ENCODE results near the gene HVCN1.

Gene HVCN1

GRCh38 chr12:110677206-110677911 is 11.6 kb downstream of the HVCN1 start:
- TF ChIP-seq CREB1 (IDR thresholded peaks at IDR 0.05; ENCODE audit: low read depth) (no peak), RAD21 (IDR thresholded peaks at IDR 0.05; ENCODE audit: low read depth) (no peak), REST (IDR thresholded peaks at IDR 0.05; ENCODE audit: low read depth) (no peak), CEBPB (IDR thresholded peaks at IDR 0.05) (no peak), YY1 (IDR thresholded peaks at IDR 0.05; ENCODE audit: low read depth) (no peak), ZBTB7A (IDR thresholded peaks at IDR 0.05; ENCODE audit: low read depth) (no peak), EP300 (IDR thresholded peaks at IDR 0.05; ENCODE audit: borderline replicate concordance) (no peak), TAF1 (IDR thresholded peaks at IDR 0.05; ENCODE audit: low read depth) (no peak), TEAD4 (IDR thresholded peaks at IDR 0.05) (no peak)
- TF ChIP-seq, protein P1, sequence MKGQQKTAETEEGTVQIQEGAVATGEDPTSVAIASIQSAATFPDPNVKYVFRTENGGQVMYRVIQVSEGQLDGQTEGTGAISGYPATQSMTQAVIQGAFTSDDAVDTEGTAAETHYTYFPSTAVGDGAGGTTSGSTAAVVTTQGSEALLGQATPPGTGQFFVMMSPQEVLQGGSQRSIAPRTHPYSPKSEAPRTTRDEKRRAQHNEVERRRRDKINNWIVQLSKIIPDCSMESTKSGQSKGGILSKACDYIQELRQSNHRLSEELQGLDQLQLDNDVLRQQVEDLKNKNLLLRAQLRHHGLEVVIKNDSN (IDR thresholded peaks at IDR 0.05): no peak
- TF ChIP-seq, protein P2, sequence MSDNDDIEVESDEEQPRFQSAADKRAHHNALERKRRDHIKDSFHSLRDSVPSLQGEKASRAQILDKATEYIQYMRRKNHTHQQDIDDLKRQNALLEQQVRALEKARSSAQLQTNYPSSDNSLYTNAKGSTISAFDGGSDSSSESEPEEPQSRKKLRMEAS (IDR thresholded peaks at IDR 0.05): no peak

- TF ChIP-seq CREB1 (IDR thresholded peaks at IDR 0.05; ENCODE audit: low read depth) (no peak), RAD21 (IDR thresholded peaks at IDR 0.05; ENCODE audit: low read depth) (no peak), ZBTB7A (IDR thresholded peaks at IDR 0.05; ENCODE audit: low read depth) (no peak), CEBPB (IDR thresholded peaks at IDR 0.05) (no peak), TAF1 (IDR thresholded peaks at IDR 0.05; ENCODE audit: low read depth) (no peak), REST (IDR thresholded peaks at IDR 0.05; ENCODE audit: low read depth) (no peak), EP300 (IDR thresholded peaks at IDR 0.05; ENCODE audit: borderline replicate concordance) (no peak), YY1 (IDR thresholded peaks at IDR 0.05; ENCODE audit: low read depth) (no peak), EGR1 (IDR thresholded peaks at IDR 0.05) (no peak), TCF12 (IDR thresholded peaks at IDR 0.05; ENCODE audit: low read depth) (no peak), TEAD4 (IDR thresholded peaks at IDR 0.05) (no peak), FOXM1 (IDR thresholded peaks at IDR 0.05; ENCODE audit: borderline replicate concordance, low read depth) (no peak), NFIC (IDR thresholded peaks at IDR 0.05) (no peak)
- TF ChIP-seq, protein P1 (IDR thresholded peaks at IDR 0.05): no peak
- TF ChIP-seq, protein P2 (IDR thresholded peaks at IDR 0.05): no peak
Measured at GRCh38 chr12:110676171-110676570, 12.7 kb downstream of the HVCN1 start.

GRCh38 chr12:110670161-110670701 is 18.7 kb downstream of the HVCN1 start:
- no peak for TF ChIP-seq CREB1 (IDR thresholded peaks at IDR 0.05; ENCODE audit: low read depth)
- TF ChIP-seq EGR1 (IDR thresholded peaks at IDR 0.05): no peak
- TF ChIP-seq, protein P2 (IDR thresholded peaks at IDR 0.05): no peak
- no peak for TF ChIP-seq TAF1 (IDR thresholded peaks at IDR 0.05; ENCODE audit: low read depth)
- TF ChIP-seq, protein P1 (IDR thresholded peaks at IDR 0.05): no peak
- no peak for TF ChIP-seq TEAD4 (IDR thresholded peaks at IDR 0.05)

DNA sequence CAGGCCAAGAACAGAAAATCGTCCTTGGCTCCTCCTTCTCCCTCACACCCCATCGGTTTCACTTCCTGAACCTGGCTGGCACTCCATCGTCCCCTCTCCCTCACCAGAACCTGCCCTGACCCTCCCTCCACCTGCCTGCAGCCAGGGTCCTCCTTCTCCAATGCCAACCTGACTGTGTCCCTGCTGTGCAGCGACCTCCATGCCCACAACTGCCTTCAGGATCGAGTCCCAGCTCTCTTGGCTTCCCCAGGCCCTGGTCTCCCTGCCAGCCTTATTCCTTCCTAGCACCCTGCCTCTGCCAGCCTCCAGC is 19.8 kb downstream of the HVCN1 start:
- TF ChIP-seq TEAD4 (IDR thresholded peaks at IDR 0.05) (no peak), TCF12 (IDR thresholded peaks at IDR 0.05; ENCODE audit: low read depth) (no peak), YY1 (IDR thresholded peaks at IDR 0.05; ENCODE audit: low read depth) (no peak), CREB1 (IDR thresholded peaks at IDR 0.05; ENCODE audit: low read depth) (no peak), ZBTB7A (IDR thresholded peaks at IDR 0.05; ENCODE audit: low read depth) (no peak), CEBPB (IDR thresholded peaks at IDR 0.05) (no peak), TAF1 (IDR thresholded peaks at IDR 0.05; ENCODE audit: low read depth) (no peak), FOXM1 (IDR thresholded peaks at IDR 0.05; ENCODE audit: borderline replicate concordance, low read depth) (no peak), REST (IDR thresholded peaks at IDR 0.05; ENCODE audit: low read depth) (no peak), EGR1 (IDR thresholded peaks at IDR 0.05) (no peak), NFIC (IDR thresholded peaks at IDR 0.05) (no peak), RAD21 (IDR thresholded peaks at IDR 0.05; ENCODE audit: low read depth) (no peak), EP300 (IDR thresholded peaks at IDR 0.05; ENCODE audit: borderline replicate concordance) (no peak)
- TF ChIP-seq, protein P2 (IDR thresholded peaks at IDR 0.05): no peak
- TF ChIP-seq, protein P1 (IDR thresholded peaks at IDR 0.05): no peak

Measured in Ishikawa (cell line).